Aorta (tissue), 4 donors: ENCODE measurements around the gene ZNF107. TPM values are rescaled to one million over a fixed set of nuclear protein-coding genes. Genes with fewer than 3 reads are reported as not detected.

Experiments used
- microRNA-seq, 2 donors: library from miRNA; unstranded; fragments of <30 nt; microRNA quantifications; one replicate each; pipeline ENCODE4 v1.2.0, GENCODE V29; 2020
- polyA plus RNA-seq, 2 donors: library from polyadenylated mRNA; stranded (reverse); fragments of 200-250 nt; gene quantifications; one replicate each; pipeline ENCODE4 v1.2.3, GENCODE V29; 2013
- total RNA-seq, 2 donors: library from RNA; stranded (reverse); fragmentation: NEBNext Ultra II Directional; extraction: Animal tissue kit (Norgen Biotek cat#: 25700); gene quantifications; one replicate each; pipeline ENCODE4 v1.2.1, GENCODE V29; 2021
- donor health status: healthy with polysubstance abuse.
- donor health status: Bipolar disorder and iron deficiency.
- donor health status: DM: no; HTN: no; CAD: no.
- donor health status: DM: yes; HTN: yes; CAD: no.

The ZNF107 gene
- total and polyA plus RNA-seq, 4 donors: 1.3 to 9.5 (median 4.5) TPM

Small RNA genes within 50 kb of the gene (microRNA-seq; reads per million reads assigned to microRNA genes)
- 0 to 0.99 reads per million in 2 donors for gene MIR6839

Other genes starting within 250 kb of the ZNF107 start
- 10 to 100 TPM; 23.5 to 35.9 TPM for gene ZNF680, start 103.1 kb upstream of the ZNF107 start, total RNA-seq
- 1 to 10 TPM; 2.8 to 7.7 TPM for gene ZNF680, start 103.1 kb upstream of the ZNF107 start, polyA plus RNA-seq
- gene ZNF138, start 128.3 kb downstream of the ZNF107 start, total RNA-seq: 1 to 10 TPM; 6.1 to 9.2 TPM
- gene ZNF138, start 128.3 kb downstream of the ZNF107 start, polyA plus RNA-seq: 1 to 10 TPM; 2.0 to 3.6 TPM
- 10 to 100 TPM in 1 of 2 donors, 1 to 10 TPM in 1; 4.7 to 15.7 TPM for gene ZNF273, start 237.1 kb downstream of the ZNF107 start, total RNA-seq
- gene ZNF273, start 237.1 kb downstream of the ZNF107 start, polyA plus RNA-seq: 1 to 10 TPM; 1.9 to 5.8 TPM